SK-N-SH treated with all-trans-retinoic acid at 6 μM for 48 hours (cell line): ENCODE measurements around the gene LHCGR.

Experiments used
- ATAC-seq: fragments of 200-7000 bp; cut with Tn5 transposase; 3 replicates; pipeline ENCODE4 v1.9.1; 2020; ENCODE audit warnings: mild to moderate bottlenecking, moderate library complexity
- ARNTL ChIP-seq: fragments of 450-650 bp; formaldehyde crosslinking; IDR thresholded peaks from 2 replicates; pipeline ENCODE4 v1.5.0; 2020; ENCODE audit warnings: low read depth, mild to moderate bottlenecking, moderate library complexity, borderline replicate concordance
- BACH2 ChIP-seq: fragments of 250-450 bp; sonication (Bioruptor Pico); IDR thresholded peaks from 2 replicates; pipeline ENCODE4 v1.9.0; 2021; ENCODE audit warnings: mild to moderate bottlenecking, borderline replicate concordance
- CREB5 ChIP-seq: fragments of 250-450 bp; sonication (Bioruptor Pico); IDR thresholded peaks from 2 replicates; pipeline ENCODE4 v1.5.1; 2020; ENCODE audit warnings: low read depth, mild to moderate bottlenecking, moderate library complexity
- CSDC2 ChIP-seq: fragments of 250-450 bp; sonication (Bioruptor Pico); IDR thresholded peaks from 2 replicates; pipeline ENCODE4 v1.5.0; 2020; ENCODE audit warnings: mild to moderate bottlenecking, moderate library complexity
- CSRNP3 ChIP-seq: fragments of 250-450 bp; sonication (Bioruptor Pico); IDR thresholded peaks from 2 replicates; pipeline ENCODE4 v1.5.1; 2021; ENCODE audit warnings: mild to moderate bottlenecking, moderate library complexity
- ESRRG ChIP-seq: fragments of 250-450 bp; sonication (Bioruptor Pico); IDR thresholded peaks from 2 replicates; pipeline ENCODE4 v1.6.1; 2021; ENCODE audit warnings: mild to moderate bottlenecking
- GLIS3 ChIP-seq: fragments of 250-450 bp; sonication (Bioruptor Pico); IDR thresholded peaks from 2 replicates; pipeline ENCODE4 v1.5.0; 2020; ENCODE audit warnings: mild to moderate bottlenecking, moderate library complexity
- ISL1 ChIP-seq: fragments of 250-450 bp; sonication (Bioruptor Pico); IDR thresholded peaks from 2 replicates; pipeline ENCODE4 v2.1.2; 2022; ENCODE audit warnings: mild to moderate bottlenecking, moderate library complexity
- OSR1 ChIP-seq: fragments of 250-450 bp; sonication (Bioruptor Pico); IDR thresholded peaks from 2 replicates; pipeline ENCODE4 v1.8.0; 2022; ENCODE audit warnings: moderate library complexity, mild to moderate bottlenecking, inconsistent platforms
- PATZ1 ChIP-seq: fragments of 250-450 bp; sonication (Bioruptor Pico); IDR thresholded peaks from 2 replicates; pipeline ENCODE4 v1.8.0; 2020; ENCODE audit warnings: mild to moderate bottlenecking, moderate library complexity, borderline replicate concordance
- POU6F1 ChIP-seq: fragments of 250-450 bp; sonication (Bioruptor Pico); IDR thresholded peaks from 2 replicates; pipeline ENCODE4 v1.8.0; 2021; ENCODE audit warnings: low read depth, mild to moderate bottlenecking, moderate library complexity, borderline replicate concordance
- PPARA ChIP-seq: fragments of 250-450 bp; sonication (Bioruptor Pico); IDR thresholded peaks from 2 replicates; pipeline ENCODE4 v1.5.0; 2020; ENCODE audit warnings: mild to moderate bottlenecking, borderline replicate concordance
- RARB ChIP-seq: fragments of 250-450 bp; sonication (Bioruptor Pico); IDR thresholded peaks from 2 replicates; pipeline ENCODE4 v1.8.0; 2021; ENCODE audit warnings: mild to moderate bottlenecking, moderate library complexity
- SNAI2 ChIP-seq: fragments of 250-450 bp; sonication (Bioruptor Pico); IDR thresholded peaks from 2 replicates; pipeline ENCODE4 v1.5.0; 2020; ENCODE audit warnings: mild to moderate bottlenecking, moderate library complexity
- TCF4 ChIP-seq: fragments of 250-450 bp; sonication (Bioruptor Pico); IDR thresholded peaks from 2 replicates; pipeline ENCODE4 v1.8.0; 2021; ENCODE audit warnings: mild to moderate bottlenecking, moderate library complexity, borderline replicate concordance
- TOX ChIP-seq: fragments of 250-450 bp; sonication (Bioruptor Pico); IDR thresholded peaks from 2 replicates; pipeline ENCODE4 v1.8.0; 2021; ENCODE audit warnings: mild to moderate bottlenecking, moderate library complexity, borderline replicate concordance
- TSHZ2 ChIP-seq: fragments of 250-450 bp; sonication (Bioruptor Pico); IDR thresholded peaks from 2 replicates; pipeline ENCODE4 v1.5.0; 2020; ENCODE audit warnings: mild to moderate bottlenecking, moderate library complexity
- ZC3H10 ChIP-seq: fragments of 250-450 bp; sonication (Bioruptor Pico); IDR thresholded peaks from 2 replicates; pipeline ENCODE4 v1.5.1; 2021; ENCODE audit warnings: mild to moderate bottlenecking, moderate library complexity
- ZFP3 ChIP-seq: fragments of 250-450 bp; sonication (Bioruptor Pico); IDR thresholded peaks from 2 replicates; pipeline ENCODE4 v1.5.0; 2020; ENCODE audit warnings: mild to moderate bottlenecking, moderate library complexity
- ZFP30 ChIP-seq: fragments of 450-650 bp; formaldehyde crosslinking; IDR thresholded peaks from 2 replicates; pipeline ENCODE4 v1.5.0; 2022; ENCODE audit warnings: mild to moderate bottlenecking, moderate library complexity
- ZNF565 ChIP-seq: fragments of 450-650 bp; formaldehyde crosslinking; conservative IDR thresholded peaks from 2 replicates; pipeline ENCODE4 v1.5.0; 2020; ENCODE audit warnings: low read depth, mild to moderate bottlenecking, moderate library complexity
- ZNF70 ChIP-seq: fragments of 450-650 bp; formaldehyde crosslinking; IDR thresholded peaks from 2 replicates; pipeline ENCODE4 v1.5.0; 2020; ENCODE audit warnings: mild to moderate bottlenecking, moderate library complexity
- ZNF8 ChIP-seq: fragments of 450-650 bp; formaldehyde crosslinking; IDR thresholded peaks from 2 replicates; pipeline ENCODE4 v1.5.0; 2020; ENCODE audit warnings: mild to moderate bottlenecking, moderate library complexity

The LHCGR gene

GRCh38 chr2:48693645-48694044 lies 61.9 kb downstream of the LHCGR start:
- no peak for TF ChIP-seq ZFP3 (CRISPR knock-in tag)
- TF ChIP-seq TOX (CRISPR knock-in tag): no peak
- no peak for TF ChIP-seq TCF4
- TF ChIP-seq ZNF8 (CRISPR knock-in tag): no peak
- no peak for TF ChIP-seq ARNTL (CRISPR knock-in tag)
- no peak for TF ChIP-seq ZNF565 (CRISPR knock-in tag)
- no peak for TF ChIP-seq ZC3H10 (CRISPR knock-in tag)
- TF ChIP-seq CSRNP3 (CRISPR knock-in tag): no peak
- no peak for TF ChIP-seq BACH2 (CRISPR knock-in tag)
- no peak for TF ChIP-seq ZFP30 (CRISPR knock-in tag)
- TF ChIP-seq ZNF70 (CRISPR knock-in tag): no peak
- TF ChIP-seq PPARA (CRISPR knock-in tag): no peak
- TF ChIP-seq PATZ1: no peak
- TF ChIP-seq CREB5 (CRISPR knock-in tag): no peak
- TF ChIP-seq CSDC2: no peak
- no peak for TF ChIP-seq RARB (CRISPR knock-in tag)
- TF ChIP-seq OSR1: no peak
- no peak for ATAC-seq

- TF ChIP-seq TSHZ2 (no peak), ZNF565 (CRISPR knock-in tag) (no peak)
- no peak for ATAC-seq
Observed at GRCh38 chr2:48693066-48693465, 62.5 kb downstream of the LHCGR start.

- no peak for ATAC-seq
- no peak for TF ChIP-seq ZNF8 (CRISPR knock-in tag)
- TF ChIP-seq TOX (CRISPR knock-in tag): no peak
- TF ChIP-seq RARB (CRISPR knock-in tag): no peak
- TF ChIP-seq CSDC2: no peak
- no peak for TF ChIP-seq CREB5 (CRISPR knock-in tag)
- TF ChIP-seq POU6F1 (CRISPR knock-in tag): no peak
- no peak for TF ChIP-seq ZNF70 (CRISPR knock-in tag)
- TF ChIP-seq ISL1 (CRISPR knock-in tag): no peak
- TF ChIP-seq ESRRG (CRISPR knock-in tag): no peak
- no peak for TF ChIP-seq SNAI2
- TF ChIP-seq BACH2 (CRISPR knock-in tag): no peak
- no peak for TF ChIP-seq GLIS3
- TF ChIP-seq ZFP30 (CRISPR knock-in tag): no peak
- TF ChIP-seq TSHZ2: no peak
Observed at GRCh38 chr2:48691935-48692691, 63.4 kb downstream of the LHCGR start.
